MV-4-11 (cell line): Measurements from ENCODE around the gene ARID3A.
A peak's percentile ranks its signal among the peaks of the same experiment; 100 is the strongest.
"Not testable (repeated sequence)": the region's sequence is repeated elsewhere in the genome, so short reads cannot be mapped to it uniquely, and the experiment has no call there.

Source experiments
- DNase-seq: peaks from one replicate; lab custom pipeline; 2025; lab: John Stamatoyannopoulos, UW

ARID3A gene, protein sequence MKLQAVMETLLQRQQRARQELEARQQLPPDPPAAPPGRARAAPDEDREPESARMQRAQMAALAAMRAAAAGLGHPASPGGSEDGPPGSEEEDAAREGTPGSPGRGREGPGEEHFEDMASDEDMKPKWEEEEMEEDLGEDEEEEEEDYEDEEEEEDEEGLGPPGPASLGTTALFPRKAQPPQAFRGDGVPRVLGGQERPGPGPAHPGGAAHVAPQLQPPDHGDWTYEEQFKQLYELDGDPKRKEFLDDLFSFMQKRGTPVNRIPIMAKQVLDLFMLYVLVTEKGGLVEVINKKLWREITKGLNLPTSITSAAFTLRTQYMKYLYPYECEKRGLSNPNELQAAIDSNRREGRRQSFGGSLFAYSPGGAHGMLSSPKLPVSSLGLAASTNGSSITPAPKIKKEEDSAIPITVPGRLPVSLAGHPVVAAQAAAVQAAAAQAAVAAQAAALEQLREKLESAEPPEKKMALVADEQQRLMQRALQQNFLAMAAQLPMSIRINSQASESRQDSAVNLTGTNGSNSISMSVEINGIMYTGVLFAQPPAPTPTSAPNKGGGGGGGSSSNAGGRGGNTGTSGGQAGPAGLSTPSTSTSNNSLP

DNA sequence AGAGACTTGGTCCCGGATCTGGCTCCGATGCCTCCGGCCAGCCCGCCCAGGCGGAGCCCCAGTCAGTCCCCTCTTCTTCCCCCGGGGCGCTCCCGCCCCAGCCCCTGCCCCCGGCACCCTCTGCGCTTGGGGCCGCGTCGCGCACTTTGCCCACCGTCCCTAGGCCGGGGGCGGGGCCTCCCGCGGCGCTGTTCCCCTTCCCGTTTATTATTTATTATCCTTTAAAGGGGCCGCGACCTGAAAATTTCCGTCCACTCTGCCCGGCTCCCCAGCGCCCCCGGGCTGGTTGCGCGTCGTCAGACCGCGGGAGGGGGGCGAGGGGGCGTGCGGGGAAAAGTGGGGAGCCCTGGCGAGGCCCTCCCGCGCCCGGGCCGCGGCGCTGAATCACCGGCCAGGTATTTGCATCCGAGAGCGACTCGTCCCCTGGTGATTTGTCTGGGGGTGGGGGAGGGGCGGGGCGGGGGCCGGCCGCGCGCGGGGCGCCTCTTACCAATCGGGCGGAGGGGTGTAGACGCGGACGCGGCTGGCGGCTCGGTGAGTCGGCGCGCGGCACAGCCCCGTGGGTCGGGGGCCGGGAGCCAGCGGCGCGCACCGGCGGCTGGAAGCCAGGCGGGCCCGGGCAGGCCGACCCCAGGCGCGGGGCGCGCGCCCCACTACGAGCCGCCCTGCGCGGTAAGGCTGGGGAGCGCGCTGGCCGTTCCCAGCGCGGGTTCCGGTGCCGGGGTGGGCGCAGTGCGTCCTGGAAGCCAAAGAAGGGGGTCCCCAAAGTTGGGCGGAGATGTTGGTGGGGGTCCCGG lies at the start of gene ARID3A:
Gene ARID3A, plus strand, starts transcription at position 510 of the 797 bp plus-strand sequence. CDS start 3,494 bp downstream, outside the sequence.
- peak; percentile 84 for DNase-seq

GRCh38 chr19:876089-876488 lies 49.7 kb upstream of the ARID3A start:
- no peak for DNase-seq

- no peak for DNase-seq
These were observed 49.0 kb upstream of the ARID3A start for GRCh38 chr19:876780-877314.

DNA sequence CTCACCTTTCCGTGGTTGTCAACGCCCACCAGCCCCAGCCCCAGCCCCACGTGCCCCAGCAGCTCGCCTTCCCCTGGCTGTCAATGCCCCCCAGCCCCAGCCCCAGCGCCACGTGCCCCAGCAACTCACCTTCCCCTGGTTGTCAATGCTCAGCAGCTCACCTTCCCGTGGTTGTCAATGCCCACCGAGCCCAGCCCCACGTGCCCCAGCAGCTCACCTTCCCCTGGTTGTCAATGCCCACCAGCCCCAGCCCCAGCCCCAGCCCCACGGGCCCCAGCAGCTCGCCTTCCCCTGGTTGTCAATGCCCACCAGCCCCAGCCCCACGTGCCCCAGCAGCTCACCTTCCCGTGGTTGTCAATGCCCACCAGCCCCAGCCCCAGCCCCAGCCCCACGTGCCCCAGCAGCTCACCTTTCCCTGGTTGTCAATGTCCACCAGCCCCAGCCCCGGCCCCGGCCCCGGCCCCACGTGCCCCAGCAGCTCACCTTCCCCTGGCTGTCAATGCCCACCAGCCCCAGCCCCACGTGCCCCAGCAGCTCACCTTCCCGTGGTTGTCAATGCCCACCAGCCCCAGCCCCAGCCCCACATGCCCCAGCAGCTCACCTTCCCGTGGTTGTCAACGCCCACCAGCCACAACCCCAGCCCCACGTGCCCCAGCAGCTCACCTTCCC lies 47.7 kb upstream of the ARID3A start:
- not testable (repeated sequence) for DNase-seq

GRCh38 chr19:878751-879561 lies 46.9 kb upstream of the ARID3A start:
- not testable (repeated sequence) for DNase-seq

- no peak for DNase-seq
These were observed 46.0 kb upstream of the ARID3A start for GRCh38 chr19:879711-880438.

GRCh38 chr19:881385-882071 lies 44.3 kb upstream of the ARID3A start:
- no peak for DNase-seq

GRCh38 chr19:882871-883497 lies 42.9 kb upstream of the ARID3A start:
- DNase-seq, result no peak

- DNase-seq, result no peak
These were observed 42.1 kb upstream of the ARID3A start for GRCh38 chr19:883661-884211.

- no peak for DNase-seq
These were observed 41.2 kb upstream of the ARID3A start for GRCh38 chr19:884420-885211.

GRCh38 chr19:885536-886224 lies 40.2 kb upstream of the ARID3A start:
- no peak for DNase-seq

- no peak for DNase-seq
These were observed 38.8 kb upstream of the ARID3A start for GRCh38 chr19:887072-887471.

DNA sequence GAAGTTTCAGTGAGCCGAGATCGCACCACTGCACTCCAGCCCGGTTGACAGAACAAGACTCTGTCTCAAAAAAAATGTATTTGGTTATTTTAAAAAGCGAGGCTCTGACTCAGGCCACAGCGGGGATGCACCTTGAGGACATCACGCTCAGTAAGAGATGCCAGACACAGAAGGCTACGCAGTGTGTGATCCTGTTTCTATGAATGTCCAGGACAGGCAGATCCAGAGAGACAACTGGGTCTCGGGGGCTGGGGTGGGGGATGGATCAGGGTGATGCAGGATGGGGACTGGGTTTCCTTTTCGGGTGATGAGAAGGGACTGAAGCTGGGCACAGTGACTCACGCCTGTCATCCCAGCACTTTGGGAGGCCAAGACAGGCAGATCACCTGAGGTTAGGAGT lies 38.2 kb upstream of the ARID3A start:
- DNase-seq, result no peak

GRCh38 chr19:888581-889385 lies 37.1 kb upstream of the ARID3A start:
- no peak for DNase-seq

GRCh38 chr19:889662-890295 lies 36.1 kb upstream of the ARID3A start:
- DNase-seq, result no peak

DNA sequence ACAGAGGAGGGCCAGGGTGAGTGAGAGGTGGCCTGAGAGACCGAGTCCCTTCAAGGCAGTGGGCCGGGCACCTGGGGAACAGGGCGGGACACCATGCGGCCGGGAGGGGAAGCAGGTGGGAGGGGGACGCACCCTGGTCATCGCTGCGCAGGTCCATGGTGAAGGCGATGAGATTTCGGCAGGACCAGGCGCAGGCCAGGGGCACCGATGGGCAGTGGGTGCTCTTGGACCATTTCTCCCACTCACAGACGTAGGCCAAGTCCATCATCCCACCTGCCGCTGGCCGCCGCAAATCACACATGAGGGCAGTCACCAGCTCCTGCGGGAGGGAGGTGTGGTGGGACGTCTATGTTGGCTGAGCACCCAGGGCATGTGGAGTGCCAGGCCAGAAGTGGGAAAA lies 35.0 kb upstream of the ARID3A start:
- no peak for DNase-seq
